ENCODE results near the gene ANK2.

ANK2 gene

DNA sequence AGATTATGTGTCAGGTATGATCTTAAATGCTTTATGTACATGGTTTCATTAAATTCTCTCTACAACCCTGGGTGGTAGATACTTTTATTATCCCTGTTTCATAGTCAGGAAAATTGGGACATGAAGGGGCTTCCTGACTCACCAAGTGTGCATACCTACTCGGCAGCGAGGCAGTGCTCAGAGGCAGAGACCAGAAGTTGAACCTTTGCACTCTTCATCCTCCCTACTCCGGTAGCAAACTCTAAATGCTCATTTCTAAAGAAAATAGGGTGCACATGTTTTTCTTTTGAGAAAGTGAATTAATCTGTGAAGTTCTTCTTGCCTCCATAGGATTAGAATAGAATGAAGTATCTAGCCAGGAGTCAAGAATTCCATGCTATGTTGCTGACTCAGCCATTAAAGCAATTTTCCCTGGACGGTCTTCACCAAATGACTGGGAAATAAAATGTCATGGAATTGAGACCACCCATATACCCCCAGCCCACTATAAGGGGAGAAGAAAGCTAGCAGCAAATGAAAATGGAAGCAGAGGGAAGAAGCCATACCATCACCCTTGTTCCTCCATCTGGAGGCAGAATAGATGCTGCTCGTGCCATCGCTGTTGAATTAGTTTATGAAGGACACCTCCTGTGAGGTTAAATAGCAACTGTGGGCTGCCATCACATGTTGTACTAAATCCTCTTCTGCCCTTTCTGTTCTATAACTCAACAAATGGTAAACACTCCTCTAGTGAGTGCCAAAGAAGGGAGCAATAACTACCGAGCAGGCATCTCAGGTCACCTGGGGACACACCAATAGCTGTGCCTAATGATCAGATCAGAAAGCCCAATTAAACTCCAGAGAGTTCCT lies 356.6 kb downstream of the ANK2 start:
- DNase-seq, result no peak

DNA sequence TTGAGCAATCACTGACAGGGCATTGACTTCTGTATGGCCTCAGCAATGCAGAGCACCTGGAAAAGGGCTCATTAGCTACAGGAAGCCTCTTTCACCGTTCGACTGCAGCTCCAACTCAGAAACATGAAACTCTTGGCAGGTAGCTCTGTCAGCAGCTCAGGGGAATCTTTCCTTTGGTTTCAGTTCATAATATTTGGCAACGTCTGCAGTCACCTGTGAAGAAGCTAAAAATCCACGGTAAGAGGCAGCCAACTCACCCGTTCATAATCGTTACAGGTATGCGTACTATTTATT lies 357.2 kb downstream of the ANK2 start:
- no peak for DNase-seq

DNA sequence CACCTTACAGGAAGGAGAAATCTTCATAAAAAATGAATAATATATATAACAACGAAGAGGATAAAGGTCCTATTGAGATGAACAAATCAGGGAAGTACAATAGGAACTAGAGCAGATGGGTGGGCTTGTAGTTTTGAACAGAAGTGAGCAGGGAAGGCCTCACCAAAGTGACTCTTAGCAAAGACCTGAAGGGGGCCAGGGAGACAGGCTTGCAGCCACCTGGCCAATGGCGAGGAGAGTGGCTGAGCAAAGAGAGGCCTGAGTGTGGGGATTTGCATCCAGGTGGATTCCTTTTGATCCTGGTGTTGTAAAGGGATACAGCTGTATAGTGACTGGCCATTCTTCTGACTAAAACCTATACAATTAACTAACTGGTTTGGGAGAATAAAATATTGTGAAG lies 358.0 kb downstream of the ANK2 start:
- no peak for DNase-seq

DNA sequence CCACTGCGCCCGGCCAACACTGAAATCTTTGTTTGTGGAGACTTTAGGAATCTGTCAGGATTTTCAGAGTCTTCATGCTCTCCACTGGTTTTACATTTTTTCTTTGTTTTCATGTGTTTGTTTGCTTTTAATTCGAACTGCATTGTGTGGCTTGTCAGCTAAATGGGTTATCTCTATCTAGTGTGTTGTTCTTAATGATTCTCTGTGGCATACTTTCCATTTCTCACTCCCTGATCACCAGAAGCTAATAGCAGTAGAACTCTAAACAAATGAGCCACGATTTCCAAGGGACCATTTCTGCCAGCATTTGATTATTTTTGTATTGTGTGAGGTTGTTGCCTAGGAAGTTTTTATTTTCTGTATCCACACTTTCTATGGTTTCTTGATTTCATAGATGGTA lies 359.7 kb downstream of the ANK2 start:
- DNase-seq, result no peak

DNA sequence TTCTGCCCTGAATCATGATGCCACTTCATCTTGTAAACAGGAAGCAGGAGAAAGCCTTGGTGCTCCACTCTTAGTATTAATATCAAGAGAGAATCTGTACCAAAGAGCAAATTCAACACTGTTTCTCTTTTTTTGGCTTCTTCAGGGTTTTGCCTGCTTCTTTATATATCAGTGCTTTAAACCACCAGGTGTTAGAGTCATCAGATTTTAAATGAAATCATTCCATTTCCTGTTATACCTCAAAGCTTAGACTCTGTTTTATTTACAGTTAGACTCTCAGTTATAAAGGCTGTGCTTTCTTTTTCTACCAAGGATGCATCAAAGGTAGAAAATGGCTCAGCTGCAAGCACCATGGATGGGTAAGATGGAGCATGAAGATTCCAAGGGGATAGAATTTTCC lies 361.2 kb downstream of the ANK2 start:
- DNase-seq, result no peak

DNA sequence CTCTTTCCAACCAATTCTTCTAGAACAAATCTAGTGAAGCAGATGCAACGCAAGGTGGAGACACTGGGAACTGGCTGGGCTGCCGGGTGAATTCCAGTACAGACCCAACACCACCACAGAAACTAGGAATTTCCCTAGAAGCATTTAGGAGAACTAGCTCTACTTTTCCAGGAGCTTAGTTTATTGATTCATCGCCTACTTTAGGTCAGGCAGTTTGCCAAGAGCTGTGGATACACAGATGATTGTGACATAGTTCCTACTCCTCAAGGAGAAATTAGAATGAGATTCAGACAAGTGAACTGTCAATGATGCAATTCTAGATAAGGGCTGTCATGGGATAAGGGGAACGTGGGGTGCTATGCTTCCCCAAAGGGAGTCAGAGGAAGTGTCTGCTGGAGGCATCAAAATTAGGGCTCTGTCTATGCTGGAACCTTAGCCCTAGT lies 362.1 kb downstream of the ANK2 start:
- no peak for DNase-seq

DNA sequence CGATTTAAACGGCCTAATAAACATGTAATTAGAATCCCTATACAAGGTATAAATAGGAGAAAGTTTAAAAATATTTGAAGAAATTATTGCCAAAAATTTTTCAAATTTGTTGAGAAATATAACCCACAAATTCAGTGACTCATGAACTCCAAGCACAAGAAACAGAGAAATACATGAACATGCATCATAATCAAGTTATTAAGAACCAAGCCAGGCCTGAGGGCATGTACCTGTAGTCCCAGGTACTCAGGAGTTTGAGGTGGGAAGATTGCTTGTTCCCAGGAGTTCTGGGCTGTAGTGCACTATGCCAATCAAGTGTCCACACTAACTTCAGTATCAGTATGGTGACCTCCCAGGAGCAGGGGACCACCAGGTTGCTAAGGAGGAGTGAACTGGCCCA lies 370.2 kb downstream of the ANK2 start:
- no peak for DNase-seq

DNA sequence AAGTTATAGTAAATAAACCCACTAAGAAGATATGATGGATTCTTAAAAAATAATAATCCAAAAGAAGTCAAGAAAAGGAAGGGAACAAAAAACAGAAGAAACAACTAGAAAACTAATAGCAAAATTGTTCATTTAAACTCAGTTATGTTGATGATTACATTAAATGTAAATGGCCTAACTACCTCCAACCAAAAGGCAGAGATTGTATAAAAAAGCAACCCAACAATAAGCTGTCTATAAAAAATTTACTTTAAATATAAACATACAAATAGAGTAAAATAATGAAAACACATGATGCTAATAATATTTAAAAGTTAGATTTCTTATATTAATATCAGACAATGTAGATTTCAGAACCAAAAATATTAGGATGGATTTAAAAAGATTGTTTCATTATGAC lies 371.5 kb downstream of the ANK2 start:
- no peak for DNase-seq

DNA sequence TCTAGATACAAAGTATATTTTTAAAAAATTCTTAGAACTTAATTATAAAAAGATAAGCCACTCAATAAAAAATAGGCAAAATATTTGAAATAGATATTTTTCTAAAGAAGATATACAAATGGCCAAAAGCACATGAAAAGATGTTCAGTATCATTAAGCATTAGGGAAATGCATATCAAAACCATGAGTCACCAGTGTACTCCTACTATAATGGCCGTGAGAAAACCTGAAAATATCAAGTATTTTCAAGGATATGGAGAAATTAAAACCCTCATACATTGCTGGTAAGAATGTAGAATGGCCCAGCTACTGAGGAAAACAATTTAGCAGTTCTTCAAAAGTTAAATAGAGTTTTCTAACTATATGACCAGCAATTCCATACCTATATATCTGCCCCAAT lies 374.2 kb downstream of the ANK2 start:
- no peak for DNase-seq

DNA sequence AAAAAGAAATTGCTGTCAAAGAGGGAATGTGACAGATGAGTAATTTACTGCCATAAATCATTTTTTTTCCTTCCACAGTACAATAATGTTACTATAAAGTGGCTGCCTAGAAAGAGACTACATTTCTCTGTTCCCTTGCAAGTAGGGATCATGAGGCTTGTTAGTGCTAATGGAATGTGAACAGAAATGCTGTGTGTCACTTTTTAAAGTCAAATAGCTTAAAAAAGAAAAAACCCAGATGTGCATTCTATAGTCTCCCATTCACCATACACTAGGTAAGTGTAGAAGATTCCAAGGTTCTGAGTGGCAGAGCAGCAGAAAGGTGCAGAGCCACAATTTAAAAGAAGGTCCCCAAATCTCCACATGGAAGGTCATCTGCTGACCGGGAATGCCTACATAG lies 383.7 kb downstream of the ANK2 start:
- no peak for DNase-seq

All from bone marrow (tissue), 2 donors.